Smooth muscle cell (in vitro differentiated cells): Measurements from ENCODE around the gene FSTL4. TPM values are rescaled to one million over a fixed set of nuclear protein-coding genes. Genes with fewer than 3 reads are reported as not detected.

ENCODE experiments used
- DNase-seq: peaks from one replicate; lab custom pipeline; 2025; ENCODE audit not compliant: unreplicated experiment; lab: John Stamatoyannopoulos, UW
- H2AFZ ChIP-seq: fragments of 200-600 bp; sonication (generic); 2 replicates; pipeline ENCODE4 v1.6.0; 2016; ENCODE audit warnings: antibody characterized with exemption, low read depth, mild to moderate bottlenecking
- H3F3A ChIP-seq: fragments of 200-600 bp; sonication (generic); 2 replicates; pipeline ENCODE4 v1.6.0; 2017; ENCODE audit warnings: antibody characterized with exemption, low read depth
- H3K27ac ChIP-seq: fragments of 200-600 bp; sonication (generic); 2 replicates; pipeline ENCODE4 v1.5.1; 2016; ENCODE audit warnings: low read depth, mild to moderate bottlenecking
- H3K27me3 ChIP-seq: fragments of 200-600 bp; sonication (generic); 2 replicates; pipeline ENCODE4 v1.6.1; 2016; ENCODE audit warnings: low read depth, mild to moderate bottlenecking
- H3K36me3 ChIP-seq: fragments of 200-600 bp; sonication (generic); 2 replicates; pipeline ENCODE4 v1.5.1; 2016; ENCODE audit warnings: low read depth
- H3K4me1 ChIP-seq: fragments of 200-600 bp; sonication (generic); 2 replicates; pipeline ENCODE4 v1.5.1; 2016; ENCODE audit warnings: low read depth
- H3K4me2 ChIP-seq: fragments of 200-600 bp; sonication (generic); 2 replicates; pipeline ENCODE4 v1.6.0; 2016; ENCODE audit warnings: mild to moderate bottlenecking
- H3K4me3 ChIP-seq: fragments of 200-600 bp; sonication (generic); 2 replicates; pipeline ENCODE4 v1.5.1; 2016; ENCODE audit warnings: mild to moderate bottlenecking
- H3K79me2 ChIP-seq: fragments of 200-600 bp; sonication (generic); 2 replicates; pipeline ENCODE4 v1.6.0; 2016; ENCODE audit warnings: low read depth, mild to moderate bottlenecking
- H3K9ac ChIP-seq: fragments of 200-600 bp; sonication (generic); 2 replicates; pipeline ENCODE4 v1.6.0; 2016; ENCODE audit warnings: low read depth
- H3K9me3 ChIP-seq: fragments of 200-600 bp; sonication (generic); replicated peaks from 2 replicates; pipeline ENCODE4 v1.5.1; 2016; ENCODE audit warnings: low read depth
- H4K20me1 ChIP-seq: fragments of 200-600 bp; sonication (generic); 2 replicates; pipeline ENCODE4 v1.6.0; 2016; ENCODE audit warnings: low read depth
- CTCF ChIP-seq: fragments of 200-600 bp; sonication (generic); IDR thresholded peaks from 2 replicates; pipeline ENCODE4 v1.5.1; 2017; ENCODE audit warnings: borderline replicate concordance, mild to moderate bottlenecking, antibody characterized with exemption; ENCODE audit not compliant: insufficient read depth, poor library complexity, severe bottlenecking
- WGBS: methylation state at CpG from one replicate; pipeline ENCODE4 v1.1.7; 2016; ENCODE audit warnings: low lambda C conversion rate; 5-methylcytosine and 5-hydroxymethylcytosine counted together
- polyA plus RNA-seq: library from polyadenylated mRNA; unstranded; fragments of >200 nt; fragmentation: Nextera tagmentation; extraction: Ambion mirVana; gene quantifications from 2 replicates; pipeline ENCODE4 v1.2.1, GENCODE V29; 2016
- total RNA-seq: library from RNA; depleted of rRNA; stranded (reverse); fragments of >200 nt; gene quantifications from 2 replicates; pipeline ENCODE4 v1.2.3, GENCODE V29; 2014

The FSTL4 gene
- total and polyA plus RNA-seq, 2 experiments from 2014 or later, result 0.49 TPM; not detected in 1

- TF ChIP-seq CTCF, result no peak
- H2AFZ ChIP-seq, result no peak overlapping the region
- H3K27ac ChIP-seq, result no peak overlapping the region
- no peaks in the 10 kb centered on the region for H4K20me1 ChIP-seq
- peaks cover 10% of the 10 kb centered on the region for H3K27me3 ChIP-seq
- H3K9me3 ChIP-seq, result no peaks in the 10 kb centered on the region
- WGBS, result 90% methylated on average over 18 of the region's 18 CpGs
- no peak overlapping the region for H3K4me3 ChIP-seq
- H3K79me2 ChIP-seq, result no peaks in the 10 kb centered on the region
- no peaks in the 10 kb centered on the region for H3K4me1 ChIP-seq
- no peak overlapping the region for H3K4me2 ChIP-seq
- DNase-seq, result no peak
- H3K9ac ChIP-seq, result no peak overlapping the region
- H3F3A ChIP-seq, result no peaks in the 10 kb centered on the region
- no peaks in the 10 kb centered on the region for H3K36me3 ChIP-seq
Measured at GRCh38 chr5:133199417-133200178, 412.7 kb downstream of the FSTL4 start.

- H3K9ac ChIP-seq, result no peak overlapping the region
- WGBS, result 95% methylated on average over 12 of the region's 12 CpGs
- no peaks in the 10 kb centered on the region for H3K4me1 ChIP-seq
- no peak overlapping the region for H3K4me3 ChIP-seq
- no peaks in the 10 kb centered on the region for H3K36me3 ChIP-seq
- no peaks in the 10 kb centered on the region for H3K9me3 ChIP-seq
- no peak for DNase-seq
- H3F3A ChIP-seq, result no peaks in the 10 kb centered on the region
- H3K4me2 ChIP-seq, result no peak overlapping the region
- no peaks in the 10 kb centered on the region for H4K20me1 ChIP-seq
- TF ChIP-seq CTCF, result no peak
- no peak overlapping the region for H2AFZ ChIP-seq
- H3K79me2 ChIP-seq, result no peaks in the 10 kb centered on the region
- H3K27ac ChIP-seq, result no peak overlapping the region
- H3K27me3 ChIP-seq, result peaks cover 10% of the 10 kb centered on the region
Measured at GRCh38 chr5:133198511-133198910, 413.8 kb downstream of the FSTL4 start.

GRCh38 chr5:133196441-133197085, 415.8 kb downstream of the FSTL4 start:
- DNase-seq, result no peak
- no peaks in the 10 kb centered on the region for H3F3A ChIP-seq
- H3K4me1 ChIP-seq, result no peaks in the 10 kb centered on the region
- peaks cover 10% of the 10 kb centered on the region for H3K27me3 ChIP-seq
- H2AFZ ChIP-seq, result no peak overlapping the region
- H3K9ac ChIP-seq, result no peak overlapping the region
- H3K27ac ChIP-seq, result no peak overlapping the region
- WGBS, result 69% methylated on average over 4 of the region's 4 CpGs
- TF ChIP-seq CTCF, result no peak
- no peaks in the 10 kb centered on the region for H3K36me3 ChIP-seq
- no peak overlapping the region for H3K4me3 ChIP-seq
- no peaks in the 10 kb centered on the region for H4K20me1 ChIP-seq
- no peak overlapping the region for H3K4me2 ChIP-seq
- no peaks in the 10 kb centered on the region for H3K79me2 ChIP-seq
- H3K9me3 ChIP-seq, result no peaks in the 10 kb centered on the region

GRCh38 chr5:133195250-133195649, 417.1 kb downstream of the FSTL4 start:
- Histone ChIP-seq H3K27ac (no peak overlapping the region), H3F3A (no peaks in the 10 kb centered on the region), H2AFZ (no peak overlapping the region), H3K9ac (no peak overlapping the region), H3K4me3 (no peak overlapping the region), H3K4me2 (no peak overlapping the region), H3K9me3 (no peaks in the 10 kb centered on the region), H3K4me1 (no peaks in the 10 kb centered on the region), H3K36me3 (no peaks in the 10 kb centered on the region), H3K27me3 (peaks cover 5% of the 10 kb centered on the region), H3K79me2 (no peaks in the 10 kb centered on the region), H4K20me1 (no peaks in the 10 kb centered on the region)
- 79% methylated on average over 5 of the region's 5 CpGs for WGBS
- DNase-seq, result no peak
- TF ChIP-seq CTCF, result no peak
